ENCODE data around the gene AFP.
"Not testable (repeated sequence)": the region's sequence is repeated elsewhere in the genome, so short reads cannot be mapped to it uniquely, and the experiment has no call there.

Gene AFP

DNA sequence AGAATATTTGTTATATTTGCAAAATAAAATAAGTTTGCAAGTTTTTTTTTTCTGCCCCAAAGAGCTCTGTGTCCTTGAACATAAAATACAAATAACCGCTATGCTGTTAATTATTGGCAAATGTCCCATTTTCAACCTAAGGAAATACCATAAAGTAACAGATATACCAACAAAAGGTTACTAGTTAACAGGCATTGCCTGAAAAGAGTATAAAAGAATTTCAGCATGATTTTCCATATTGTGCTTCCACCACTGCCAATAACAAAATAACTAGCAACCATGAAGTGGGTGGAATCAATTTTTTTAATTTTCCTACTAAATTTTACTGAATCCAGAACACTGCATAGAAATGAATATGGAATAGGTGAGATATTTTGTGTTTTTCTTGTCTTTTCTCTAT is at the start of gene AFP:
TSS of gene AFP (plus strand) at position 238 of the 400 bp plus-strand sequence. CDS start at position 280, 42 bp downstream.
- DNase-seq: no peak

DNA sequence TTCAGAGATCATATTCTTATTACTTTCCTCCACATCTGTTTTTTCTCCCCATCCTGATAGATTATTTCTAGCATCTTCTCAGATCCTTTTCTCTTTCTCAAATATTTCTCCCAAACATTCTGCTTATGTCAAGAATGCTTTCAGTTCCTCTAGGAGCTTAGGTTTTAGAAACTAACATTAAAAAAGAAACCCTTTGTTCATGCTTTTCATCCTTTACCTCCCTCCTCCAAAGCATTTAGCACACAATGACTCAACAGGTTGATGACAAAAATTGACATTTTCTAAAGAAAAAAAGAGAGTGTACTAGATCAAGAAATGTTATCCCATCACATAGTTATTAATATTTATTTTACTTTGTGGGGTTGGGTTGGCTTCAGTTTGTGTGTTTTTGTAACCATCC is 48.5 kb upstream of the AFP start:
- no peak for DNase-seq

DNA sequence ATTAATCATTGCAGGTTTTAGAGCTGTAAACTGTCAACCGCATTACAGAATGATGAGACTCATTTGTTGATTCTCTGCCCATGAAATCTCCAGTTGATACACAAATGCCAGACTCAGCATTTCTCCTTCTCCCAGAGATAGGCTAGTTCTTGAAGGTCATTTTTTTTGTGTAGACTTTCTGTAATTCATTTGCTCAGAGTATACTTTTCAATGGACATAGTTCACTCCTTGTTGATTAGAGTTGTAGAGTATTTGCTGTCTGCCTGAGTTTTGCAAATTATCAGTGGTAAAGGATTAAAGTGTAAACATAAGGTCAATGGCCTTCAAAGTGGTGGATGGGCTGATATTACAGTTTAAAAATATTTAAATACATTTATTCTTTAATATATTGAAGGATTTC is 47.1 kb upstream of the AFP start:
- DNase-seq: no peak

GRCh38 chr4:73389663-73390062 is 46.4 kb upstream of the AFP start:
- DNase-seq: not testable (repeated sequence)

DNA sequence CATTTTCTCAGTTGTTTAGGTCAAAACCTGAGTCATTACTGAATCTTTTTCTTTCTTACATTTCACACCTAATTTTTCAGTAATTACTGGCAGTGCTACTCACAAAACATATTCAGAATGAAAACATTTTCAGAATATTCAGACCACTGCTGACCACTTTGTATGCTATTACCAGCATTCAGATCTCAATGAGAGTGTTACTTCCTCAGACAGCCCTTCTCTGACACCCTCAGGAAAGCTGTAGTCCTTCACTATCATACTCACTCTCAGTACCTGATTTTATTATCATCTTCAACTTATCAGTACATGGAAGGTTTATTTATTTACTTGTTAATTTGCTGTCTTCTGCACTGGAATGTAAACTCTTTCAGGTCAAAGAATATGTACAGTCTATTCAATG is 44.2 kb upstream of the AFP start:
- DNase-seq: no peak

DNA sequence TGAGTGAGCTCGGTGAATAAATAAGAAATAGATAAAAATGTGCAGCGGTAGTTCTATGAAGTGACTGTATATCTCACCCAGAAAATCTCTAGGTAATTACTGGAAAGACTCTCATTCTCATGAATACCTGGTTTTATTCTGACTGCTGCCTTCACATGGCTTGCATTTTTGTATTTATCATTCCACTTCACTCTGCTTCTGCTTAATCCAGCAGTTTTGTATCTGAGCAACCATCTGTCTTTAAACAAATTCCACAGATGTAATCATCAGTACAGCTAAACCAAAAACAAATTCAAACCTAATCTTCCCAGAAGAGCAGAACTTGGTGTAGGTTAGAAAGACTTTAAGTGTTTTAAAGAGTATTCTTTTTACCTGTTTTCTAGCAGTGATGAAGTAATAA is 43.1 kb upstream of the AFP start:
- DNase-seq: no peak

DNA sequence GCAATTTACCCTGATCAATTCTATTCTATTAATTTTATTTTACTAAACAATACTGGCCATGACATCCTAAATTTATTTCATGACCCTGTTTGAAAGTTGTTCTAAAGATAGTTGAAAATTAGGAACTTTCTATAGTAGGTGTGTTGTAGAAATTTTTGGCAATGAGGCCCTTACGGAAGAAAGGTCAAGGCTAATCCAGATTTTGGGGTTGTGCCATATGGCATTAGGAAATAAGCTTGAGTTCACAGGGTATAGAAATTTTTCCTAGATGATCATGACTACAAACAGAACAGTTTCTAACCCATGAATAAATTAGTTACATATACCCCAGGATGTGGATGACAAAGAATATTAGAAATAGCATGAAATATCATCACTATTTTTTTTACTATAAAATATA is 39.7 kb upstream of the AFP start:
- no peak for DNase-seq

DNA sequence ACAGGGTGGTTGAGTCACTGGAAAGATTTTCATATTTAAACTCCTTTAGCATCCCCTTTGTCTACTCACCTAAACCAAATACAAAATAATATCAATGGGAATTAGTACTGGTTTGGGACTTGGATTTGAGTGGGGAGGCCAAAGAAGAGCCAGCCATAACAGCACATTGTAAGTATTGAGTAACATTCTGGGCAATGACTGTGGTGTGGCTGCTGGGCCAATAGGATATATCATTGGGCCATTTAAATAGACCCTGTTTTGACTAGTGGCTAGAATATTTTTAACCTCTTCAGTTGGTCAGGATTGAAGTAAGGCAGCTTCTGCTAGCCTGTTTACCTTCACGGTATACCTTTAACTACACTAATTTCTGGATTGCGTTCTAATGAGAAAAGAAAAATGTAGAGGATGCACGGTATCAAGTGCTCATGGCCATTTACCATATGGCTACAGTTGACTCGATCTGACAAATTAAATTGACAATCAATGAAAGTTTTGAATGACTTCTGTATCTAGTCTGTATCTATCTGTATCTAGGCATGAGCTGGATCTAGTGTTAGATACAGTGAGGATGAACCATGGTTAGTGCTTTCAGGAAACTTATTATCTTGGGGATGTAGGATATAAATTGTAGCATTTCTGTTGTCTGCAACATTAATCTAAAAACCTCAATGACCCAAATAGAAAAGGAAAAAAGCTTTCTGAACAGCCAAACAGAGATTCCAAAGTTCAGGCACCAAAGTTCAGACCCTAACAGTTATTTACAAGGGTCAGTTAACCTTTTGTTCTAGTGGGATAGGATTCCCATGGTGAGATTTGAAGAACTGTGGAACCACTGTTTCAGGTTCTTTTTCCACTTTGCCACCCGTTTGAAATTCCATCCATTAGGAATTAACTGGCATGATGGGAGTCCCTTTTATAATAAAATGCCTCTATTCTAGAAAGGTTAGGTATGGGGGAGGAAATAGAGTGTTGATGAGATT is 38.7 kb upstream of the AFP start:
- DNase-seq: no peak

DNA sequence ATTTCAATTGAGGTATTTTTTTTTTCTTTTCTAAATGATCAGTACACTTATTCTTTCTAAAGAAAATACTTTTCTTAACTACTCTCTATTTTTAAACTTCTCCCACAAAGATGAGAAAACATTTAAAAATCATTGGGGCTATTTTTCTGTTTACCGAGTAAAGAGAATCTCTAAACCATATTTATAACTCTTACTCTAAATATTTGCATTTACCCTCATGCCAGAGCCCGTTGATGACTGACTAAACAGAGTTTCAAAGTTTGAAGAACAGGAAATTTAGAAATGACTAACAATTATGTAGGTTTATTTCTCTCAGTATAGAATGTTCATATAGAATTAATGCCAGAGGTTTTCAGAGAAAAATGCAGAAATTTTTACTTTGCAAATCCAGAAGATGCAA is 34.6 kb upstream of the AFP start:
- no peak for DNase-seq

GRCh38 chr4:73404042-73404441 is 32.0 kb upstream of the AFP start, which contains the start of gene ALB:
ALB (plus strand) TSS chr4:73404287; CDS start chr4:73404328, 41 bp downstream.
- no peak for DNase-seq

DNA sequence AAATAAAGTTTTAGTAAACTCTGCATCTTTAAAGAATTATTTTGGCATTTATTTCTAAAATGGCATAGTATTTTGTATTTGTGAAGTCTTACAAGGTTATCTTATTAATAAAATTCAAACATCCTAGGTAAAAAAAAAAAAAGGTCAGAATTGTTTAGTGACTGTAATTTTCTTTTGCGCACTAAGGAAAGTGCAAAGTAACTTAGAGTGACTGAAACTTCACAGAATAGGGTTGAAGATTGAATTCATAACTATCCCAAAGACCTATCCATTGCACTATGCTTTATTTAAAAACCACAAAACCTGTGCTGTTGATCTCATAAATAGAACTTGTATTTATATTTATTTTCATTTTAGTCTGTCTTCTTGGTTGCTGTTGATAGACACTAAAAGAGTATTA is 31.6 kb upstream of the AFP start:
- DNase-seq: no peak

DNA sequence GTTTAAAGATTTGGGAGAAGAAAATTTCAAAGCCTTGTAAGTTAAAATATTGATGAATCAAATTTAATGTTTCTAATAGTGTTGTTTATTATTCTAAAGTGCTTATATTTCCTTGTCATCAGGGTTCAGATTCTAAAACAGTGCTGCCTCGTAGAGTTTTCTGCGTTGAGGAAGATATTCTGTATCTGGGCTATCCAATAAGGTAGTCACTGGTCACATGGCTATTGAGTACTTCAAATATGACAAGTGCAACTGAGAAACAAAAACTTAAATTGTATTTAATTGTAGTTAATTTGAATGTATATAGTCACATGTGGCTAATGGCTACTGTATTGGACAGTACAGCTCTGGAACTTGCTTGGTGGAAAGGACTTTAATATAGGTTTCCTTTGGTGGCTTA is 30.9 kb upstream of the AFP start:
- DNase-seq: no peak

GRCh38 chr4:73406548-73406875 is 29.5 kb upstream of the AFP start:
- no peak for DNase-seq

GRCh38 chr4:73407227-73407673 is 28.8 kb upstream of the AFP start:
- no peak for DNase-seq

- no peak for DNase-seq
These were observed 27.7 kb upstream of the AFP start for GRCh38 chr4:73408181-73408867.

GRCh38 chr4:73409012-73409862 is 26.8 kb upstream of the AFP start:
- DNase-seq: no peak

GRCh38 chr4:73409978-73410548 is 26.0 kb upstream of the AFP start:
- no peak for DNase-seq

DNA sequence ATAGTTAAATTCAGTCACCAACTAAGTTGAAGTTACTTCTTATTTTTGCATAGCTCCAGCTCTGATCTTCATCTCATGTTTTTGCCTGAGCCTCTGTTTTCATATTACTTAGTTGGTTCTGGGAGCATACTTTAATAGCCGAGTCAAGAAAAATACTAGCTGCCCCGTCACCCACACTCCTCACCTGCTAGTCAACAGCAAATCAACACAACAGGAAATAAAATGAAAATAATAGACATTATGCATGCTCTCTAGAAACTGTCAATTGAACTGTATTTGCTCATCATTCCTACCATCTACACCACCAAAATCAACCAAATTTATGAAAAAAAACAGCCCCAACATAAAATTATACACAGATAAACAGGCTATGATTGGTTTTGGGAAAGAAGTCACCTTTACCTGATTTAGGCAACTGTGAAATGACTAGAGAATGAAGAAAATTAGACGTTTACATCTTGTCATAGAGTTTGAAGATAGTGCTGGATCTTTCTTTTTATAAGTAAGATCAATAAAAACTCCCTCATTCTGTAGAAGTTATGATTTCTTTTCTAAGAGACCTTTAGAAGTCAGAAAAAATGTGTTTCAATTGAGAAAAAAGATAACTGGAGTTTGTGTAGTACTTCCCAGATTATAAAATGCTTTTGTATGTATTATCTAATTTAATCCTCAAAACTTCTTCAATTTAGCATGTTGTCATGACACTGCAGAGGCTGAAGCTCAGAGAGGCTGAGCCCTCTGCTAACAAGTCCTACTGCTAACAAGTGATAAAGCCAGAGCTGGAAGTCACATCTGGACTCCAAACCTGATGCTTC is 24.9 kb upstream of the AFP start:
- no peak for DNase-seq

GRCh38 chr4:73411731-73412414 is 24.1 kb upstream of the AFP start:
- no peak for DNase-seq

DNA sequence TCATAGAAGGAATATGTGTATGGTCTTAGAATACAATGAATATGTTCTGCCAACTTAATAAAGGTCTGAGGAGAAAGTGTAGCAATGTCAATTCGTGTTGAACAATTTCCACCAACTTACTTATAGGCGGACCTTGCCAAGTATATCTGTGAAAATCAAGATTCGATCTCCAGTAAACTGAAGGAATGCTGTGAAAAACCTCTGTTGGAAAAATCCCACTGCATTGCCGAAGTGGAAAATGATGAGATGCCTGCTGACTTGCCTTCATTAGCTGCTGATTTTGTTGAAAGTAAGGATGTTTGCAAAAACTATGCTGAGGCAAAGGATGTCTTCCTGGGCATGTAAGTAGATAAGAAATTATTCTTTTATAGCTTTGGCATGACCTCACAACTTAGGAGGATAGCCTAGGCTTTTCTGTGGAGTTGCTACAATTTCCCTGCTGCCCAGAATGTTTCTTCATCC is 22.7 kb upstream of the AFP start:
- no peak for DNase-seq

GRCh38 chr4:73414936-73415271 is 21.1 kb upstream of the AFP start:
- no peak for DNase-seq

Data from CD4-positive, alpha-beta T cell treated with Interleukin-17A for 4 hours (primary cell).